Measurements from ENCODE around the gene S1PR1.
"Not testable (repeated sequence)": the region's sequence is repeated elsewhere in the genome, so short reads cannot be mapped to it uniquely, and the experiment has no call there.

The S1PR1 gene

DNA sequence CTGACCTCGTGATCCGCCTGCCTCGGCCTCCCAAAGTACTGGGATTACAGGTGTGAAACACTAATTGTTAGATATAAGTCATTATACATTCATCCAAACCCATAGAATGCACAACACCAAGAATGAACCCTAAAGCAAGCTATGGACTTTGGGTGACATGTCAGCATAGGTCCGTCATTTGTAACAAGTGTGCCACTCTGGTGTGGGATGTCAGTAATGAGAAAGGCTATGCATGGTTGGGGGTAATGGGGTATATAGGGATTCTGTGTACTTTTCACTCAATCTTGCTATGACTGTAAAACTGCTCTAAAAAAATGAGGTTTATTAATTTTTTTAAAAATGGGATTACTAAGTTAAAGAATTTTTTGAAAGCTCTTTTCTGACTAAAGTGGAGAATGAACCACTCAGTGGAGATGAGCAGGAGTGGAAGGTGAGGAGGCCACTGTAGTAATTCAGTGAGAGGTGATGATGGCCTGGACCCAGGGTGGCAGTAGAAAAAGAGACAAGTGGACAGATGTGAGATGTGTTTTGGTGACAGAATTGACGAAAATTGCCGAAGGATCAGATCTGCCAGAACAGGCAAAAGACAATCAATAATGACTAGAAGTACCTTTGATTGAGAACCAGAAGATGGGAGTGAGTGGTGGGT, 21.3 kb upstream of the S1PR1 start:
- TF ChIP-seq FOXP2 (optimal IDR thresholded peaks at IDR 0.05; ENCODE audit: control extremely low read depth, extremely low read length, insufficient read depth): no peak
- TF ChIP-seq POLR2AphosphoS5 (IDR thresholded peaks at IDR 0.05; ENCODE audit: borderline replicate concordance, low read depth, low read length): no peak
- no peak for TF ChIP-seq EZH2 (IDR thresholded peaks at IDR 0.05)
- DNase-seq (ENCODE audit: low read depth, low spot score): no peak
- Histone ChIP-seq H3K9ac (ENCODE audit: insufficient read length) (no peak overlapping the region), H3K27ac (no peak overlapping the region), H3K9me3 (ENCODE audit: low read depth, low read length) (no peaks in the 10 kb centered on the region), H3K36me3 (ENCODE audit: insufficient read depth, low read length) (no peaks in the 10 kb centered on the region), H3K4me3 (no peak overlapping the region)

DNA sequence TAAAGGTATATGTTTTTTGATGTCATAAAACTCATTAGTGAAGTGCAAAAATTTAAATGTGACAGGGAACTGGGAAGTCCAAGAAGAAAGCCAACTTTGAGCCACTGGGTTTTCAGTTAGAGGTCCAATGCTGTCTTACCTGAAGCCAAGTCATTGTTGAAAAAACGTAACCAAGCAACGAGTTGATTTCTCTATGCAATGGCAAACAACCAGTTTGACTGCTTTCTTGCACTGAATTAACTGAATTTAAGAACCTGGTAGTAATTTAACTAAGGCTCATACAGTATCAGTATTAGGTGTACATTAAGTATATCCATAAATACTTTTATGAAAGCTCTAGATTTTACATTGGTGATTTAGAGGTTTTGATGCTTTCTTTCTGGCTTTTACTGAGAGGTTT, 20.2 kb upstream of the S1PR1 start:
- Histone ChIP-seq H3K36me3 (ENCODE audit: insufficient read depth, low read length) (no peaks in the 10 kb centered on the region), H3K9ac (ENCODE audit: insufficient read length) (no peak overlapping the region), H3K27ac (no peak overlapping the region), H3K9me3 (ENCODE audit: low read depth, low read length) (no peaks in the 10 kb centered on the region), H3K4me3 (no peak overlapping the region)
- DNase-seq (ENCODE audit: low read depth, low spot score): no peak
- no peak for TF ChIP-seq FOXP2 (optimal IDR thresholded peaks at IDR 0.05; ENCODE audit: control extremely low read depth, extremely low read length, insufficient read depth)

DNA sequence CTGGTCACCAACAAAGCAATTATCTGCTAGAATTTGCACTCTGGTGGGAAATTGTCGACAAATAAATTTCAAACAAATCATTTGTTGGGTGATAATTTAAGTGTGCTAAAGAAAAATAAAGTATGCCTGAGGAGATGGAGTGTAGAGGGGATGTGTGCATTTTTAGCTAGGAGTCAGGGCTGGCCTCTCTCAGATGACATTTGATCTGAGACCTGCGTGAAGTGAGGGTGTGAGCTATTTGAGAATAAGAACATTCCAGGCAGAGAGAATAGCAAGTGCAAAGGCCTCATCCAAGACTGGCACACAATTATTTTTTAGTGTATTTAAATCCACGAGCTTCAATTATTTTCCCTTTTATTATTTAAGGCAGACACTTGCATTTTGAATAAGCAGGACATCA, 19.7 kb upstream of the S1PR1 start:
- no peak overlapping the region for H3K27ac ChIP-seq
- no peaks in the 10 kb centered on the region for H3K36me3 ChIP-seq (ENCODE audit: insufficient read depth, low read length)
- no peak for DNase-seq (ENCODE audit: low read depth, low spot score)
- H3K9me3 ChIP-seq (ENCODE audit: low read depth, low read length): no peaks in the 10 kb centered on the region
- no peak overlapping the region for H3K9ac ChIP-seq (ENCODE audit: insufficient read length)
- TF ChIP-seq POLR2AphosphoS5 (IDR thresholded peaks at IDR 0.05; ENCODE audit: borderline replicate concordance, low read depth, low read length) (no peak), EZH2 (IDR thresholded peaks at IDR 0.05) (no peak), FOXP2 (optimal IDR thresholded peaks at IDR 0.05; ENCODE audit: control extremely low read depth, extremely low read length, insufficient read depth) (no peak)
- H3K4me3 ChIP-seq: no peak overlapping the region

DNA sequence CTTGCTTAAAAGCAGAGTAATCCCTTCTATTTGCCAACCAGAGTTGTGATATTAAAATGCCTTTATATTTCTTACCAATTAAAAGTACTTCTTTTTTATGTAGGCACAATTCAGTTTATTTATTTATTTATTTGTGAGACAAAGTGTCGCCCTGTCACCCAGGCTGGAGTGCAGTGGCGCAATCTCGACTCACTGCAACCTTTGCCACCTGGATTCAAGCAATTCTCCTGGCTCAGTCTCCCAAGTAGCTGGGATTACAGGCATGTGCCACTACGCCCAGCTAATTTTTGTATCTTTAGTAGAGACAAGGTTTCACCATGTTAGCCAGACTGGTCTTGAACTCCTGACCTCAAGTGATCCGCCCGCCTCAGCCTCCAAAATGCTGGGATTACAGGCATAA, 17.9 kb upstream of the S1PR1 start:
- not testable (repeated sequence) for H3K9me3 ChIP-seq (ENCODE audit: low read depth, low read length); H3K36me3 ChIP-seq (ENCODE audit: insufficient read depth, low read length); H3K27ac ChIP-seq; H3K9ac ChIP-seq (ENCODE audit: insufficient read length); DNase-seq (ENCODE audit: low read depth, low spot score); H3K4me3 ChIP-seq

DNA sequence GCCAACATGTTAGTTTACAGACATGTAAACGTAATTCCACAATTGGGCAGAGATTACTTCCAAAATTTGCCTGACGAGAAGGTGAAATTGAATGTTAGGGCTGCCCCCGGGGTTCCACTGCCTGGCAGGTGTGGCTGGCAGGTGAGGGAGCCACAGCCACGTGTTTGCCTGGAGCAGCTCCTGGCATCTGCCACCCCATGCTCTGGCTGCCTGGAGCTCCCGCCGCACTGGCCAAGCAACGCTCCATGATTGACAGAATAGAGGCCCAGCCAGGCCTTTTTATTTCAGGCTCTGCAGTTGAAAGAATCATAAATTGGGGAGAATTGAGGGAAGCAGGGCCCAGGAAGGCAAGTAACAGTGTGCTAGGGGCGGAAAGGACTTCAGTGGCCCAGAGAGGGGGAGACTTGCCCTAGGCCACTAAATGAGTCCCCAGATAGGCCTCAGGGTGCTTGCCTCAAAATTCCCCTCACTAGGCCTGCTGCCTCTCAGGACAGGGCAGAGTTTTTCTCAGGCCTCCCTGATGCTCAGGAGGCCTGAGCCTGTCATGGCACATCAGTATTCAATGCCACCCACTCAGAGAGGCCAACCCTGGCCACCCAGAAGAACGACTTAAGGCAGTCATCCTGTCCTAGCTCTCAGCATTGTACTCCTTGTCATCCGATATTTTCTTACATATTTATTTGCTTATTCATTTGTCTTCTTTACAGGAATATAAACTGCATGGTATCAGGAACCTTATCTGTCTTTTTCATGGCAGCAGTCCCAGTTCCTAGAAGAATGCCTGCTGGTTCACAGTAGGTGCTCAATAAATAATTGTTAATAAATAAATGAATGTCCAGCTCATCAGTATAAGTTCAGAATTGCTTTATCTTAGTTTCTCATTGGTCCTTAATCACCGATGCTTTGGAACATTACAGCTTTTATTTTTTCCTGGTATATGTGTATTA, 16.6 kb upstream of the S1PR1 start:
- DNase-seq (ENCODE audit: low read depth, low spot score): no peak
- Histone ChIP-seq H3K9ac (ENCODE audit: insufficient read length) (no peak overlapping the region), H3K27ac (no peak overlapping the region), H3K4me3 (no peak overlapping the region), H3K9me3 (ENCODE audit: low read depth, low read length) (no peaks in the 10 kb centered on the region), H3K36me3 (ENCODE audit: insufficient read depth, low read length) (no peaks in the 10 kb centered on the region)
- no peak for TF ChIP-seq EZH2 (IDR thresholded peaks at IDR 0.05)
- no peak for TF ChIP-seq FOXP2 (optimal IDR thresholded peaks at IDR 0.05; ENCODE audit: control extremely low read depth, extremely low read length, insufficient read depth)
- no peak for TF ChIP-seq POLR2AphosphoS5 (IDR thresholded peaks at IDR 0.05; ENCODE audit: borderline replicate concordance, low read depth, low read length)

DNA sequence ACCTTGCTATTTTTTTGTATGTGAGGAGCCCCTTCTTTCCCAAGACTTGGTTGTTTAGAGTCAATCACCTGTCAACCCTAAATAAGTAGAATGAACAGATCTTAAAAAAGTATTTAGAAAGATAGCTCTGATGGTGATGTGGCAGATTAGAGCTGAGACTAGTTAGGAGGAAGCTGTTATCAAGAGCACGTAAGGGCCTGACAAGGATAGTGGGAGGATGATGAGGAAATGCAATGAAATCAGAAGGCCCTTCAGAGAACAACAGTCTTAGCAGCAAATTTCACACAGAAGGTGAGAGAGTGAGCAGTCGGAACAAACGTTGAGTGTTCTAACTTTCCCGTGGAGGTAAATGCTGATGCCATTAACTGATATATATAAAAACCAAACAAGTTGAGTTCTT, 15.9 kb upstream of the S1PR1 start:
- TF ChIP-seq EZH2 (IDR thresholded peaks at IDR 0.05) (no peak), FOXP2 (optimal IDR thresholded peaks at IDR 0.05; ENCODE audit: control extremely low read depth, extremely low read length, insufficient read depth) (no peak), POLR2AphosphoS5 (IDR thresholded peaks at IDR 0.05; ENCODE audit: borderline replicate concordance, low read depth, low read length) (no peak)
- no peak for DNase-seq (ENCODE audit: low read depth, low spot score)
- no peaks in the 10 kb centered on the region for H3K9me3 ChIP-seq (ENCODE audit: low read depth, low read length)

DNA sequence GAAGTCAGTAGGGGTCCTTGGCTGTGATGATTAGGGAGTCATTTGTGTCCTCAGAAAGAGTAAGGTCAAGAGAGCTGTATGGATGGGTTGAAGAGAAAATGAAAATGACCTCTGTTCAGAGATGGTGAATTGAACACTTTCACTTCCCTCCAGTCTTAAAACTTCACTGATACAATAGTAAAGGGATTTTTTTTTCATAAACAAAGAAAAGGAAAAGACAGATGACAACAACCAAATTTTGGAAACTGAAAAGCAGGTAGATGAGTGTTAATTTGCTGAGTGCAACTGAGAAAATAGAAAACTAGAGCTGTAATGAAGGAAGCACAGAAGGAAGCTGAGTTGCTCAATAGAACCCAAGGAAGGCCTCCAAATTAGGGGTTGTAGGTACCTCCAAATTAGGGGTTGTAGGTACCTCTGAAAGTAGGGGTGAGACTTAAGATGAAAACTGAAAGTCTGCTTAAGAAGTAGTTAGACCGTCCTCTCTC, 14.8 kb upstream of the S1PR1 start:
- Histone ChIP-seq H3K9ac (ENCODE audit: insufficient read length) (no peak overlapping the region), H3K9me3 (ENCODE audit: low read depth, low read length) (no peaks in the 10 kb centered on the region), H3K36me3 (ENCODE audit: insufficient read depth, low read length) (no peaks in the 10 kb centered on the region), H3K27ac (no peak overlapping the region), H3K4me3 (no peak overlapping the region)
- no peak for DNase-seq (ENCODE audit: low read depth, low spot score)
- TF ChIP-seq POLR2AphosphoS5 (IDR thresholded peaks at IDR 0.05; ENCODE audit: borderline replicate concordance, low read depth, low read length) (no peak), EZH2 (IDR thresholded peaks at IDR 0.05) (no peak), FOXP2 (optimal IDR thresholded peaks at IDR 0.05; ENCODE audit: control extremely low read depth, extremely low read length, insufficient read depth) (no peak)

More for the DNA sequence above, 15.9 kb upstream of the S1PR1 start:
- Histone ChIP-seq H3K36me3 (ENCODE audit: insufficient read depth, low read length) (no peaks in the 10 kb centered on the region), H3K27ac (no peak overlapping the region), H3K9ac (ENCODE audit: insufficient read length) (no peak overlapping the region), H3K4me3 (no peak overlapping the region)

DNA sequence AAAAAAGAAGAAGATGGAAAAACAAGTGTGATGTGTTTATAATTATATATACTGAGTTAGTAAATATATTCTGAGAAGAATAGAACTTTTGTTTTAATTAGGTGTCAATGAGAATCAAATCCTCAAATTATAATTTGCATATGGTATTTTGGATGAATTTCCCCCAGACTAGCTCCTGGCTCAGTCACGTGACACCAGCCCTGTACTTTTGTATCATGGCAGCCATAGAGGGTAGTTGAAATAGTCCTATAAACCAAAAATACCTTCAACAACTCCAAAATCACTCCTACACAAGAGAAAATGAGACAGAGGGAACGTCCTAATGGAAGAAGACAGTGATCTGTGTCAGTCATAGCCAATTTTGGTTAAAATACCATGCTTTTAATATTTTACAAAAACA, 9.0 kb upstream of the S1PR1 start:
- no peaks in the 10 kb centered on the region for H3K36me3 ChIP-seq (ENCODE audit: insufficient read depth, low read length)
- TF ChIP-seq EZH2 (IDR thresholded peaks at IDR 0.05): no peak
- no peak for TF ChIP-seq FOXP2 (optimal IDR thresholded peaks at IDR 0.05; ENCODE audit: control extremely low read depth, extremely low read length, insufficient read depth)
- TF ChIP-seq POLR2AphosphoS5 (IDR thresholded peaks at IDR 0.05; ENCODE audit: borderline replicate concordance, low read depth, low read length): no peak
- no peak overlapping the region for H3K4me3 ChIP-seq
- no peak for DNase-seq (ENCODE audit: low read depth, low spot score)
- H3K27ac ChIP-seq: no peak overlapping the region
- no peak overlapping the region for H3K9ac ChIP-seq (ENCODE audit: insufficient read length)
- no peaks in the 10 kb centered on the region for H3K9me3 ChIP-seq (ENCODE audit: low read depth, low read length)

All from SK-N-MC (cell line).